HepG2 (cell line): ENCODE measurements around the gene LATS2. TPM values are rescaled to one million over a fixed set of nuclear protein-coding genes. Genes with fewer than 3 reads are reported as not detected.

Experiments
- BORCS8-MEF2B ChIP-seq: sonication (generic); formaldehyde crosslinking; IDR thresholded peaks from 2 replicates; pipeline ENCODE4 v1.8.0; 2022; ENCODE audit warnings: mild to moderate bottlenecking, missing genetic modification reagents
- CBX2 ChIP-seq, 2 experiments: fragments of 200-600 bp in 1 of 2; sonication (generic); formaldehyde crosslinking in 1 of 2; IDR thresholded peaks; 2 replicates each; pipeline versions ENCODE4 v1.7.0 to v1.8.1; 2018 to 2022; ENCODE audit warnings: low read depth in 2 of 2, low read length in 1 of 2, mild to moderate bottlenecking in 1 of 2, missing genetic modification reagents in 1 of 2
- ELF1 ChIP-seq: sonication (generic); formaldehyde crosslinking; IDR thresholded peaks from 2 replicates; pipeline ENCODE4 v1.4.0; 2020; ENCODE audit warnings: missing genetic modification reagents
- ETS1 ChIP-seq: sonication (generic); formaldehyde crosslinking; IDR thresholded peaks from 2 replicates; pipeline ENCODE4 v1.4.0; 2020; ENCODE audit warnings: missing genetic modification reagents
- HDAC6 ChIP-seq: fragments of 200-600 bp; sonication (generic); IDR thresholded peaks from 2 replicates; pipeline ENCODE4 v1.7.0; 2017; ENCODE audit warnings: mild to moderate bottlenecking, antibody characterized with exemption, low read length, low read depth
- KAT7 ChIP-seq: IDR thresholded peaks from 2 replicates; pipeline ENCODE4 v1.6.1; 2018; ENCODE audit warnings: borderline replicate concordance, missing compliant biosample characterization
- KLF13 ChIP-seq: sonication (generic); formaldehyde crosslinking; IDR thresholded peaks from 2 replicates; pipeline ENCODE4 v1.4.0; 2020; ENCODE audit warnings: mild to moderate bottlenecking, missing genetic modification reagents
- LRRFIP1 ChIP-seq: sonication (generic); formaldehyde crosslinking; conservative IDR thresholded peaks from 2 replicates; pipeline ENCODE4 v1.4.0; 2020; ENCODE audit warnings: missing genetic modification reagents
- NFYB ChIP-seq: sonication (generic); formaldehyde crosslinking; IDR thresholded peaks from 2 replicates; pipeline ENCODE4 v1.4.0; 2020; ENCODE audit warnings: missing genetic modification reagents
- NFYC ChIP-seq: IDR thresholded peaks from 2 replicates; pipeline ENCODE4 v1.6.1; 2016; ENCODE audit warnings: missing genetic modification reagents, missing compliant biosample characterization
- NR2F1 ChIP-seq, 2 experiments: fragments of 450-650 bp in 1 of 2; formaldehyde crosslinking in 1 of 2; IDR thresholded peaks; 2 replicates each; pipeline versions ENCODE4 v1.5.0 to v1.6.1; 2016 to 2020; ENCODE audit warnings: mild to moderate bottlenecking in 1 of 2, missing compliant biosample characterization in 1 of 2, missing genetic modification reagents in 1 of 2, moderate library complexity in 1 of 2
- RFXAP ChIP-seq: sonication (generic); formaldehyde crosslinking; IDR thresholded peaks from 2 replicates; pipeline ENCODE4 v1.4.0; 2020; ENCODE audit warnings: missing genetic modification reagents, borderline replicate concordance
- SIX4 ChIP-seq: sonication (generic); formaldehyde crosslinking; IDR thresholded peaks from 2 replicates; pipeline ENCODE4 v1.4.0; 2020; ENCODE audit warnings: missing genetic modification reagents
- SP140L ChIP-seq: sonication (generic); formaldehyde crosslinking; IDR thresholded peaks from 2 replicates; pipeline ENCODE4 v1.4.0; 2020; ENCODE audit warnings: missing genetic modification reagents, borderline replicate concordance
- ZMAT5 ChIP-seq: sonication (generic); formaldehyde crosslinking; IDR thresholded peaks from 2 replicates; pipeline ENCODE4 v1.5.0; 2020; ENCODE audit warnings: mild to moderate bottlenecking, low read depth, missing genetic modification reagents, borderline replicate concordance
- ZNF292 ChIP-seq: sonication (generic); formaldehyde crosslinking; IDR thresholded peaks from 2 replicates; pipeline ENCODE4 v1.8.1; 2022; ENCODE audit warnings: mild to moderate bottlenecking, low read depth, missing genetic modification reagents, borderline replicate concordance
- ZNF878 ChIP-seq: sonication (generic); formaldehyde crosslinking; IDR thresholded peaks from 2 replicates; pipeline ENCODE4 v1.8.1; 2023; ENCODE audit warnings: mild to moderate bottlenecking, missing genetic modification reagents, moderate library complexity
- polyA plus RNA-seq, 8 experiments: library from polyadenylated mRNA; depleted of rRNA in 3 of 8; stranded (reverse) in 7 of 8; unstranded in 1 of 8; fragments of >200 nt; fragmentation: Illumina TruSeq in 4 of 8; extraction: Trizol in 4 of 8; gene quantifications; 2 replicates each; pipeline versions ENCODE4 v1.2.1 to v1.2.3, GENCODE V29; 2011 to 2016; ENCODE audit warnings: low read depth in 4 of 8, missing spikeins in 1 of 8, mixed read lengths in 1 of 8; ENCODE audit not compliant: insufficient read depth in 1 of 8
- total RNA-seq, 5 experiments: library from RNA; depleted of rRNA; stranded (reverse); fragments of >200 nt; fragmentation: Illumina TruSeq; extraction: Trizol; gene quantifications; 2 replicates each; pipeline ENCODE4 v1.2.3, GENCODE V29; 2016; ENCODE audit warnings: low read depth in 1 of 5
- TF ChIP-seq, protein P1 (sequence below): sonication (generic); formaldehyde crosslinking; IDR thresholded peaks from 2 replicates; pipeline ENCODE4 v1.5.0; 2020; ENCODE audit warnings: mild to moderate bottlenecking, missing genetic modification reagents
- TF ChIP-seq, protein P2 (sequence below): sonication (generic); formaldehyde crosslinking; IDR thresholded peaks from 2 replicates; pipeline ENCODE4 v1.5.0; 2020; ENCODE audit warnings: mild to moderate bottlenecking, missing genetic modification reagents

Gene LATS2
- total and polyA plus RNA-seq, 2 of the 13 experiments (the other 11 are each of a cell fraction or from before 2014, with no cell fraction given), result 7.3 to 8.5 TPM

DNA sequence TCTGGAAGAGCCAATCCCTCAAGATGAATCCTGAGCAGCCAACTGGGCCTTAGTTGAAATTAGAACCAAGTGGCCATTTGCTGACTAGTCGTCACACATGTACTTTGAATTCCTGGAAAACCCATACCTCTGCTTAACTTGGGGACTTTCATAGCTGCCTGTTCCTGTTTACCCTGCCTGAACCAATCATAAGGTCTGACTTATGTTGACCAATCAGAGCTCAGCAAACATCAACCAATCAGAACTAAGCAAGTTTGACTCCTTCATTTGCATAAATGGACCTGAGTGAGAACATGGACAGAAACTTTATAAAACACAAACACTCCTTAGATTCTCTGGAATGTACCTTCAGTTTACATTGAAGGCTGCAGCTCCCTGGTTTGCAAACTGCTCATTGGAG lies 50.8 kb downstream of the LATS2 start (continued):
- no peak for TF ChIP-seq BORCS8-MEF2B (CRISPR knock-in tag)
- TF ChIP-seq ELF1, result 0 out of 2 replicates have a peak, but pooled peaks have one; percentile 36
- no peak for TF ChIP-seq SP140L
- TF ChIP-seq CBX2 (IDR thresholded peaks at IDR 0.05; ENCODE audit: low read depth, low read length), result no peak
- TF ChIP-seq CBX2 (CRISPR knock-in tag; IDR thresholded peaks at IDR 0.05; ENCODE audit: low read depth), result no peak
- no peak for TF ChIP-seq SIX4 (CRISPR knock-in tag)
- no peak for TF ChIP-seq ETS1 (CRISPR knock-in tag)
- no peak for TF ChIP-seq ZNF878 (CRISPR knock-in tag)
- no peak for TF ChIP-seq KAT7 (CRISPR knock-in tag)
- TF ChIP-seq NR2F1 (CRISPR knock-in tag; IDR thresholded peaks at IDR 0.05), result no peak
- peak; percentile 64 for TF ChIP-seq NFYB (CRISPR knock-in tag)
- TF ChIP-seq LRRFIP1 (CRISPR knock-in tag), result no peak
- no peak for TF ChIP-seq ZNF292 (CRISPR knock-in tag)
- TF ChIP-seq ZMAT5 (CRISPR knock-in tag), result no peak
- TF ChIP-seq, protein P1, sequence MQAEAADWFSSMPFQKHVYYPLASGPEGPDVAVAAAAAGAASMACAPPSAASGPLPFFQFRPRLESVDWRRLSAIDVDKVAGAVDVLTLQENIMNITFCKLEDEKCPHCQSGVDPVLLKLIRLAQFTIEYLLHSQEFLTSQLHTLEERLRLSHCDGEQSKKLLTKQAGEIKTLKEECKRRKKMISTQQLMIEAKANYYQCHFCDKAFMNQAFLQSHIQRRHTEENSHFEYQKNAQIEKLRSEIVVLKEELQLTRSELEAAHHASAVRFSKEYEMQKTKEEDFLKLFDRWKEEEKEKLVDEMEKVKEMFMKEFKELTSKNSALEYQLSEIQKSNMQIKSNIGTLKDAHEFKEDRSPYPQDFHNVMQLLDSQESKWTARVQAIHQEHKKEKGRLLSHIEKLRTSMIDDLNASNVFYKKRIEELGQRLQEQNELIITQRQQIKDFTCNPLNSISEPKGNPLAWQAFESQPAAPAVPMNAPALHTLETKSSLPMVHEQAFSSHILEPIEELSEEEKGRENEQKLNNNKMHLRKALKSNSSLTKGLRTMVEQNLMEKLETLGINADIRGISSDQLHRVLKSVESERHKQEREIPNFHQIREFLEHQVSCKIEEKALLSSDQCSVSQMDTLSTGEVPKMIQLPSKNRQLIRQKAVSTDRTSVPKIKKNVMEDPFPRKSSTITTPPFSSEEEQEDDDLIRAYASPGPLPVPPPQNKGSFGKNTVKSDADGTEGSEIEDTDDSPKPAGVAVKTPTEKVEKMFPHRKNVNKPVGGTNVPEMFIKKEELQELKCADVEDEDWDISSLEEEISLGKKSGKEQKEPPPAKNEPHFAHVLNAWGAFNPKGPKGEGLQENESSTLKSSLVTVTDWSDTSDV (CRISPR knock-in tag), result no peak
- no peak for TF ChIP-seq RFXAP (CRISPR knock-in tag)
- no peak for TF ChIP-seq KLF13
- TF ChIP-seq HDAC6, result no peak
- TF ChIP-seq, protein P2, sequence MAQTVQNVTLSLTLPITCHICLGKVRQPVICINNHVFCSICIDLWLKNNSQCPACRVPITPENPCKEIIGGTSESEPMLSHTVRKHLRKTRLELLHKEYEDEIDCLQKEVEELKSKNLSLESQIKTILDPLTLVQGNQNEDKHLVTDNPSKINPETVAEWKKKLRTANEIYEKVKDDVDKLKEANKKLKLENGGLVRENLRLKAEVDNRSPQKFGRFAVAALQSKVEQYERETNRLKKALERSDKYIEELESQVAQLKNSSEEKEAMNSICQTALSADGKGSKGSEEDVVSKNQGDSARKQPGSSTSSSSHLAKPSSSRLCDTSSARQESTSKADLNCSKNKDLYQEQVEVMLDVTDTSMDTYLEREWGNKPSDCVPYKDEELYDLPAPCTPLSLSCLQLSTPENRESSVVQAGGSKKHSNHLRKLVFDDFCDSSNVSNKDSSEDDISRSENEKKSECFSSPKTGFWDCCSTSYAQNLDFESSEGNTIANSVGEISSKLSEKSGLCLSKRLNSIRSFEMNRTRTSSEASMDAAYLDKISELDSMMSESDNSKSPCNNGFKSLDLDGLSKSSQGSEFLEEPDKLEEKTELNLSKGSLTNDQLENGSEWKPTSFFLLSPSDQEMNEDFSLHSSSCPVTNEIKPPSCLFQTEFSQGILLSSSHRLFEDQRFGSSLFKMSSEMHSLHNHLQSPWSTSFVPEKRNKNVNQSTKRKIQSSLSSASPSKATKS (CRISPR knock-in tag), result no peak
- TF ChIP-seq NFYC (CRISPR knock-in tag), result peak; percentile 74
